Measurements from ENCODE around the gene AGBL3.

AGBL3 gene

GRCh38 chr7:134941952-134942351 lies 44.4 kb upstream of the AGBL3 start:
- Histone ChIP-seq H3K4me3 (no peak overlapping the region), H3K27ac (peak overlapping the region; percentile 32 to 44)
- TF ChIP-seq, protein P1, sequence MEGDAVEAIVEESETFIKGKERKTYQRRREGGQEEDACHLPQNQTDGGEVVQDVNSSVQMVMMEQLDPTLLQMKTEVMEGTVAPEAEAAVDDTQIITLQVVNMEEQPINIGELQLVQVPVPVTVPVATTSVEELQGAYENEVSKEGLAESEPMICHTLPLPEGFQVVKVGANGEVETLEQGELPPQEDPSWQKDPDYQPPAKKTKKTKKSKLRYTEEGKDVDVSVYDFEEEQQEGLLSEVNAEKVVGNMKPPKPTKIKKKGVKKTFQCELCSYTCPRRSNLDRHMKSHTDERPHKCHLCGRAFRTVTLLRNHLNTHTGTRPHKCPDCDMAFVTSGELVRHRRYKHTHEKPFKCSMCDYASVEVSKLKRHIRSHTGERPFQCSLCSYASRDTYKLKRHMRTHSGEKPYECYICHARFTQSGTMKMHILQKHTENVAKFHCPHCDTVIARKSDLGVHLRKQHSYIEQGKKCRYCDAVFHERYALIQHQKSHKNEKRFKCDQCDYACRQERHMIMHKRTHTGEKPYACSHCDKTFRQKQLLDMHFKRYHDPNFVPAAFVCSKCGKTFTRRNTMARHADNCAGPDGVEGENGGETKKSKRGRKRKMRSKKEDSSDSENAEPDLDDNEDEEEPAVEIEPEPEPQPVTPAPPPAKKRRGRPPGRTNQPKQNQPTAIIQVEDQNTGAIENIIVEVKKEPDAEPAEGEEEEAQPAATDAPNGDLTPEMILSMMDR (IDR thresholded peaks at IDR 0.05), result no peak
- DNase-seq (ENCODE audit: low spot score), result no peak

DNA sequence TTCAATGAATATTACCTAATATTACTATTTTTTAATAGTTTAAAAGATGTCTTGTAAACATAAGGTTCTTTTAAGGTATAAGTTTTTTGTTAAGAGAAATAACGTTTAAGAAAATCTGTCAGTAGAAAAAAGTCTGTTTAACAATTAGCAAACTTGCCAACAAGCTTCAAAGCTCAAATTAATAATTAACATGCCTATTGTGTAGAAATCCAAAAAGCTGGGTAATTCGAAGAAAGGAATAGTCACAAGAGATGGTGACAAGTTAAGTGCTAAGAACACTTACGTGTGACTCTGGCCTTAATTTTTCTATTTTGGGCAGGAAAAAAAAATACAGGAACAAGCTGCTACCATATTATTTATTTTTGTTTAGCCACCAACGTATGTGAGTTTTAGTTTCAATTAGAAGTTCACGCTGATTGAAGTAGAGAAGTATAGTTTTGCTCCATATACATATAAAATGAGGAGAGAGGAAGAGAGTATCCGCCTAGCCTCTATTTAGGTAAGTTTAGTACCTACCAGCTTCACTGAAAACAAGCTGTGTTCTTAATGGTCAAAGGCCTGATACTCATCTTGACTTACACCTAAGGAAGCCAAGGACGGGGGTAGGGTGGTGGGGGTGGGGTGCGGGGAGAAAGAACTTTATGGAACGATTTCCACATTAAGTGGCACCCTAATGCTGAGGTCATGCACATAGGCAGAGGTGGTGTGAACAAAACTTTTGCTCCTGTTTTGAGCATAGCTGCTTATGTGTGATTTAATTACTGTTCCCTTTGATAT lies 43.4 kb upstream of the AGBL3 start:
- no peak overlapping the region for H3K4me3 ChIP-seq
- DNase-seq (ENCODE audit: low spot score), result no peak
- peak overlapping the region in 1 of 2 donors; percentile 17 for H3K27ac ChIP-seq
- TF ChIP-seq, protein P1 (IDR thresholded peaks at IDR 0.05), result no peak

DNA sequence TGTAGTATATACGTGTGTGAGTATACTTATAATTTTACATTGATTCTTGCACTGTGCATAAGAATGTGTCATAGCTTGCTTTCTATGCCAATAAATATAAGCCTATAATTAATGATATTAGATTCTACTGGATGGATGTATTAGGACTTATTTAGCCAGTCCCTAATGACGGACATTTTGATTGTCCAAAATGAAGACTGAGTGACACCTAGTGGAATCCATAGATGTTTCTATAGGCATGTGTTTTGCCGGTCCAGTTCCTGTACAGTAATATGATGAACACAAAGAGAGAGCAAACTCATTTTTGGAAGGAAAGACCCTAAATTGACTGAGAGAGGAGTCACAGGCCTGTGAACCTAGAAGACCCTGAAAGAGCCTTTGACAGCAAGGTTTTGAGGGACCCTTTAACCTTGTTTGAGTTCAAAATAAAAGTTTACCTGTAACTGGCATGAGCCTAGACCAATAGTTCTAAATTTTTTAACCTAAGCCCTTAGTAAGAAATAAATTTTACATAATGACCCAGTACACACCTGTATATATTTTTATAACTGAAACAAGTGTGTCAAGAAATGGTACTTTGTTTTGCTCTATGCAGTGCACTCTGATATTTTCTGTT lies 42.4 kb upstream of the AGBL3 start:
- no peak for DNase-seq (ENCODE audit: low spot score)
- H3K27ac ChIP-seq, result peak overlapping the region in 1 of 2 donors; percentile 14
- TF ChIP-seq, protein P1 (IDR thresholded peaks at IDR 0.05), result no peak
- H3K4me3 ChIP-seq, result no peak overlapping the region

DNA sequence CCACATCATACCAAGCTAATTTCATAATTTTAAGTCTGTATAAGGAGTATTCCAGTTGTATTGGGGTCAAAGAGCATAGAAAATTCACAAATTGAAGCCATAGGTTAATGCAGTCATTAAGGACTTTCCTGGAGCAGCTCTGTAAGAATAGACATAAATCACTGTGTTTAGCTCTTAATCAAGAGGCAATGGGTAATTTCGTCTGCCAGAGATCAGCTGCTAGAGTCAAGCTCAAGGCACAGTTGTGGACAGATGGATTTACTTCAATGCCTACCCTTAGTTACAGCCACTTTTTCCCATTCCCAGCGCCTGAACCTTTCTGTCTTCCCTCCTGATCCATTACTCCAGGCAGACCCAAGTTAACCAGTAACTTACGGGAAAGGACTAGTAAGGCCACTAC lies 40.6 kb upstream of the AGBL3 start:
- Histone ChIP-seq H3K27ac (peak overlapping the region in 1 of 2 donors; percentile 54), H3K4me3 (no peak overlapping the region)
- no peak for DNase-seq (ENCODE audit: low spot score)
- TF ChIP-seq, protein P1 (IDR thresholded peaks at IDR 0.05), result no peak

DNA sequence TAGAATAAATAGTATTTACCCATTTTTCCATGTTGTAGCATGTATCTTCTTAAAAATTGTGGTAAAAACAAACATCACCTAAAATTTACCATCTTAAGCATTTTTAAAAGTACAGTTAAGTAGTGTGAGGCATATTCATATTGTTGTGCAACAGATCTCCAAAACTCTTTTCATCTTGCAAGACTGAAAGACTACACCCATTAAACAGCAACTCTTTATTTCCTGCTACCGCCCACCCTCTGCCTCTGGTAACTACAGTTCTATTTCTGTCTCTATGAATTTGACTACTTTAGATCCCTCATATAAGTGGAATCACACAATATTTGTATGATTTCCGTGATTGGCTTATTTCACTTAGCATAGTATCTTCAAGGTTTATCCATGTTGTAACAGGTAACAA lies 40.0 kb upstream of the AGBL3 start:
- no peak for DNase-seq (ENCODE audit: low spot score)
- Histone ChIP-seq H3K27ac (peak overlapping the region in 1 of 2 donors; percentile 24), H3K4me3 (no peak overlapping the region)
- TF ChIP-seq, protein P1 (IDR thresholded peaks at IDR 0.05), result no peak

- no peak for DNase-seq (ENCODE audit: low spot score)
- TF ChIP-seq, protein P1 (IDR thresholded peaks at IDR 0.05), result no peak
- Histone ChIP-seq H3K4me3 (no peak overlapping the region), H3K27ac (no peak overlapping the region)
Measured at GRCh38 chr7:134947329-134947728, 39.0 kb upstream of the AGBL3 start.

- TF ChIP-seq, protein P1 (IDR thresholded peaks at IDR 0.05), result no peak
- Histone ChIP-seq H3K27ac (no peak overlapping the region), H3K4me3 (no peak overlapping the region)
- DNase-seq (ENCODE audit: low spot score), result no peak
Measured at GRCh38 chr7:134947831-134948230, 38.5 kb upstream of the AGBL3 start.

Data from coronary artery (tissue), 2 donors.